GM21367 (cell line): ENCODE measurements around the gene JAGN1.
"Not testable (repeated sequence)": the region's sequence is repeated elsewhere in the genome, so short reads cannot be mapped to it uniquely, and the experiment has no call there.

Source experiments
- ATAC-seq: cut with Tn5 transposase; IDR thresholded peaks from one replicate; pipeline ENCODE4 v1.9.1; 2021; ENCODE audit not compliant: unreplicated experiment

The JAGN1 gene

DNA sequence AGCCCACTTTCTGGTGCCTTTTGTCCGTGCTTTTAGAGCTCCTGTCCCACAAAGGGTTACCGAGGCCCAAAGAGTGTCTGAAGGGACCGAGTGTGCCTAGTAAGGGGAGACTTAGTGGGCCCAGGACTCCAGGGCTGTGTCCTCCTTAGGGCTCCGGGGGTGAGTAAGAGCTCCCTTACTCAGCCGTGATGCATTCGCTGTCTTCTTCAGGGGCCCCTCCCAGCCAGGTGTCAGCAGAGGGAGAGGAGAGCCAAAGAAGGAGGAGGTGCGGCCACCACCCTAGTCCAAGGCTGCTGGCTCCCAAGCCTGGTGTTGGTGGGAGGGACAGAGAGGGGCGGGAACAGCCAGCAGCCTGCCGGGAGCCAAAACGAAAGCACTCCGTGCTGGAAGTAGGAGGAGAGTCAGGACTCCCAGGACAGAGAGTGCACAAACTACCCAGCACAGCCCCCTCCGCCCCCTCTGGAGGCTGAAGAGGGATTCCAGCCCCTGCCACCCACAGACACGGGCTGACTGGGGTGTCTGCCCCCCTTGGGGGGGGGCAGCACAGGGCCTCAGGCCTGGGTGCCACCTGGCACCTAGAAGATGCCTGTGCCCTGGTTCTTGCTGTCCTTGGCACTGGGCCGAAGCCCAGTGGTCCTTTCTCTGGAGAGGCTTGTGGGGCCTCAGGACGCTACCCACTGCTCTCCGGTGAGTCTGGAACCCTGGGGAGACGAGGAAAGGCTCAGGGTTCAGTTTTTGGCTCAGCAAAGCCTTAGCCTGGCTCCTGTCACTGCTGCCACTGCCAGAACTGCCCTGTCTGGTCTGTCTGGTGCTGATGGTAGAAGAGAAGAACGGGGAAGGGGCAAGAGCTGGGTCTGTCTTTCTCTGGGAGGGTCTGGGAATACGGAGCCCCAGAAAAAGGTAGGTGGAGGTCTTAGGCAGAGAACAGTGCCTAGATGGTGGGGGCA lies 26.6 kb downstream of the JAGN1 start, which contains the start of gene IL17RC:
IL17RC (plus strand) TSS at position 365 of the 947 bp plus-strand sequence; CDS start at position 583, 218 bp downstream.
- ATAC-seq = no peak

DNA sequence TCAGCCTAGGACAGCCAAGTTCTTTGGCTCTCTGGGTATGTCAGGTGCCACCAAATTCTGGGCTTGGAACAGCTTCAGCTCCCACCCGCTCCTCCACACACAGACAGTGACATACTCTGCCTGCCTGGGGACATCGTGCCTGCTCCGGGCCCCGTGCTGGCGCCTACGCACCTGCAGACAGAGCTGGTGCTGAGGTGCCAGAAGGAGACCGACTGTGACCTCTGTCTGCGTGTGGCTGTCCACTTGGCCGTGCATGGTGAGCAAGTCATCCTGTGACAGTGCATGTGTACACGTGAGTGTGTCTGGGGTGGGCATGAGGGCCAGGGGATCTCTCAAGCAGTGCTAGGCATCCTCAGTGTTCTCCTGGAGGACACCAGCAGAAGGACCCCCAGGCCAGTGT lies 27.4 kb downstream of the JAGN1 start:
- ATAC-seq = no peak

GRCh38 chr3:9918261-9919038 lies 28.0 kb downstream of the JAGN1 start:
- no peak for ATAC-seq

GRCh38 chr3:9928158-9928557 lies 37.7 kb downstream of the JAGN1 start:
- ATAC-seq = no peak

DNA sequence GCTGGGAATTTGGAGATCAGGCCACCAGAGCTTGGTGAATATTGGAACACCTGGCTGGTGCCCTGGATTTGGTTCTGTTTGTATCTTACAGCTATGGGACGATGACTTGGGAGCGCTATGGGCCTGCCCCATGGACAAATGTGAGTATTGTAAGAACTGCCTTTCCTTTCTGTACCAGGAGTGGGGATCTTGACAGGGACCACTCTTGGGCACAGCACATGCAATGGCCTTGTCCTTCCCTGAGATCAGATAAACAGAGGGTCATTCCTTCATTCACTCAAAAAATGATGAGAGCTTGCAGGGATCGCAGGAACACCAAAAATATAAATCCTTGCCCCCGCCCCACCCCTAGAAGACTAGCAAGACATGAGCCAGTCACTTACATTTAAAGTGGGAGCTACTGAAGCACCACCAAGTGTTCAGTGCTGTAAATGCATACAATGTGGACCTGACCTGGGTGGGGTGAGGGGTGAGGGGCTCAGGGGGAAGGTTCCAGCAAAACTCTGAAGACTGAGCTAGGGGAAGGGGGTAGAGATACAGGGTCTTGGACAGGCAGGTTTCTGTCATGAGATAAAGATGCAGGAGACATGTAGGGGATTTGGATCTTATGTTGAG lies 40.5 kb downstream of the JAGN1 start:
- no peak for ATAC-seq

DNA sequence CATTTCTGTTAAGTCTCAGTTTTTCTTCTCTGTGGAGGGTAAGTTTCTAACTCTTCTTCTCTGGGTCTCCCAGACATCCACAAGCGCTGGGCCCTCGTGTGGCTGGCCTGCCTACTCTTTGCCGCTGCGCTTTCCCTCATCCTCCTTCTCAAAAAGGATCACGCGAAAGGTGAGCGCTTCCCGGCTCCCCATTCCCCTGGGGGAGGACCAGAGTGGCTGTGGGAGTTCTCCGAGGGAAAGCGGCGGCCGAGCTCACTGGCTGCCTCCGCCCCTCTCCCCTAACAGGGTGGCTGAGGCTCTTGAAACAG lies 42.1 kb downstream of the JAGN1 start:
- ATAC-seq = no peak

DNA sequence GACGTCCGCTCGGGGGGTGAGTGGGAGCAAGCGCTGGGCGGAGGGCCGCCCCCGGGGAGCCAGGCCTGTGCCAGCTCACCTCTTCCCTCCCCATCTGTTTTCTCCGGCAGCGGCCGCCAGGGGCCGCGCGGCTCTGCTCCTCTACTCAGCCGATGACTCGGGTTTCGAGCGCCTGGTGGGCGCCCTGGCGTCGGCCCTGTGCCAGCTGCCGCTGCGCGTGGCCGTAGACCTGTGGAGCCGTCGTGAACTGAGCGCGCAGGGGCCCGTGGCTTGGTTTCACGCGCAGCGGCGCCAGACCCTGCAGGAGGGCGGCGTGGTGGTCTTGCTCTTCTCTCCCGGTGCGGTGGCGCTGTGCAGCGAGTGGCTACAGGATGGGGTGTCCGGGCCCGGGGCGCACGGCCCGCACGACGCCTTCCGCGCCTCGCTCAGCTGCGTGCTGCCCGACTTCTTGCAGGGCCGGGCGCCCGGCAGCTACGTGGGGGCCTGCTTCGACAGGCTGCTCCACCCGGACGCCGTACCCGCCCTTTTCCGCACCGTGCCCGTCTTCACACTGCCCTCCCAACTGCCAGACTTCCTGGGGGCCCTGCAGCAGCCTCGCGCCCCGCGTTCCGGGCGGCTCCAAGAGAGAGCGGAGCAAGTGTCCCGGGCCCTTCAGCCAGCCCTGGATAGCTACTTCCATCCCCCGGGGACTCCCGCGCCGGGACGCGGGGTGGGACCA lies 42.6 kb downstream of the JAGN1 start:
- ATAC-seq = peak; percentile 64

DNA sequence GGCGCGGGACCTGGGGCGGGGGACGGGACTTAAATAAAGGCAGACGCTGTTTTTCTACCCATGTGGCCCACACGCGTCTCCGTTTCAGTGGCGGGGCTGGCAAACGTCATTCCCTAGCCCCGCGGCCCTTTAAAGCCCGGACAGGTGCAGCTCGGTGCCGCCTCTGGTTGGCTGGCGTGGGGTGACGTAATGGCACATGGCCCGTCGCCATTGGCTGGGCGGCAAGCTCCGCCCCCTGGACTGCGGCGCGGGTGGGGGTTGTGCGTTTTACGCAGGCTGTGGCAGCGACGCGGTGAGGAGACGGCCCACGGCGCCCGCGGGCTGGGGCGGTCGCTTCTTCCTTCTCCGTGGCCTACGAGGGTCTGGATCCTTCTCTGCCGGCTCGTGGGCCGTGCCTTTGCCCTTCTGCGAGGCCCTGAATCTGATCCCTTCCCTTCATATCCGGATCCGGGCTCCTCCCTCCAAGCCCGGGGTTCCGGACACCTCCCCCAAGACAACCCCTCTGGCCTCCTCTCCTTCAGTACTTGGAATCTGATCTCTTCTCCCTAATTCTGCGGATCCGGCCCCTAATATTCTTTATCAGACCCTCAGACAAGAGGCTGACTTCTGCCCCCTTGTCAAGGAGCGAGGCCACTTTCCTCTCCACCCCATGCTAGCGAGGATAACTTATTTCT lies 43.3 kb downstream of the JAGN1 start, which contains the start of gene CRELD1:
CRELD1 (plus strand) TSS at position 274 of the 674 bp plus-strand sequence. CDS start 605 bp downstream, outside the sequence.
- peak; percentile 77 for ATAC-seq

DNA sequence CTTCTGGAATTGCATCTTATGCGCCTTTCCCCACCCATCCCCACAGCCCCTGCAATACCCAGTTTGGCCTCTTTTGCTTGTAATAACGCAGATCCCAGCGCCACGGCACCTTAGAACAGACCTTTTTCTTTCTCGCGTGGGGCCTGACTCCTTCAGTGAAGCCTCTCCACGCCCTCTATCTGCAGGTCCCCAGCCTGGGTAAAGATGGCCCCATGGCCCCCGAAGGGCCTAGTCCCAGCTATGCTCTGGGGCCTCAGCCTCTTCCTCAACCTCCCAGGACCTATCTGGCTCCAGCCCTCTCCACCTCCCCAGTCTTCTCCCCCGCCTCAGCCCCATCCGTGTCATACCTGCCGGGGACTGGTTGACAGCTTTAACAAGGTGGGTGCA lies 43.8 kb downstream of the JAGN1 start:
- no peak for ATAC-seq

GRCh38 chr3:9934993-9935392 lies 44.6 kb downstream of the JAGN1 start:
- no peak for ATAC-seq

DNA sequence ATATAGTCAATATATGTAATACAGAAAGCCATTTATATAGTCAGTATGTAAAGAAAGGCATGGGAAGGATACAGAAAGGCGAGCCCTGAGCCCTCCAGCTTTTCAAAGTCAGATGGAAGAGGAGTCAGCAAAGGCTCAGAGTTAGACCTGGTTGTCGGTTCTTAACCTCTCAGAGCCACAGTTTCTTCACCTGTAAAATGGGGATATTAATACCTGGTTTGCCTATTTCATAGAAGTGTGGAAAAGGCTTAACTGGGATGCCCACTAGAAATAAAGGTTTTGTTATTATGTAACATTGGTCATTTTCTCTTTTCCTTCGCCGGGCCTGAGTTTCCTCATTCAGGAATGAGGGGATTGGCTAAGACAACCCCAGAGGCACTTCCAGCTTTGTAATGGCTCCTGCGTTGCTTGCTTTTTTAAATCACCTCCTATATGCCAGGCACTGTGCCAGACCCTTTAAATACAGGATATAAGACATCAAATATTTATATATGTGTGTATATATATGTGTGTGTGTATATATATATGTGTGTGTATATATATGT lies 45.6 kb downstream of the JAGN1 start:
- ATAC-seq = no peak

- ATAC-seq = no peak
Measured at GRCh38 chr3:9937486-9938238, 47.3 kb downstream of the JAGN1 start.

- no peak for ATAC-seq
Measured at GRCh38 chr3:9938966-9939365, 48.6 kb downstream of the JAGN1 start.

DNA sequence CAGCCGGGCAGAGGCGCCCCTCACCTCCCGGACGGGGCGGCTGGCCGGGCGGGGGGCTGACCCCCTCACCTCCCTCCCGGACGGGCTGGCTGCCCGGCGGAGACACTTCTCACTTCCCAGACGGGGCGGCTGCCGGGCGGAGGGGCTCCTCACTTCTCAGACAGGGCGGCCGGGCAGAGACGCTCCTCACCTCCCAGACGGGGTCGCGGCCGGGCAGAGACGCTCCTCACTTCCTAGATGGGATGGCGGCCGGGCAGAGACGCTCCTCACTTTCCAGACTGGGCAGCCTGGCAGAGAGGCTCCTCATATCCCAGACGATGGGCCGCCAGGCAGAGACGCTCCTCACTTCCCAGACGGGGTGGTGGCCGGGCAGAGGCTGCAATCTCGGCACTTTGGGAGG lies 49.5 kb downstream of the JAGN1 start:
- ATAC-seq = not testable (repeated sequence)

DNA sequence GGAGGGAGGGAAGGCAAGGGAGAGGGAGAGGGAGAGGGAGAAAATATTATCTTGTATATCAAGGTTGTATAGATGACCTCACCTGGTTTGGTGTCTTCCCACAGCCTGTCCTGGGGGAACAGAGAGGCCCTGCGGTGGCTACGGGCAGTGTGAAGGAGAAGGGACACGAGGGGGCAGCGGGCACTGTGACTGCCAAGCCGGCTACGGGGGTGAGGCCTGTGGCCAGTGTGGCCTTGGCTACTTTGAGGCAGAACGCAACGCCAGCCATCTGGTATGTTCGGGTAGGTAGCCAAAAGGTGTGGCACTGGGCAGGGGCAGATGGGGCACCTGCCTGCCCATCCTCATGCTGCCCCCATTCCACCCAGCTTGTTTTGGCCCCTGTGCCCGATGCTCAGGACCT lies 50.3 kb downstream of the JAGN1 start:
- ATAC-seq = no peak

- ATAC-seq = no peak
Measured at GRCh38 chr3:9942164-9942563, 51.8 kb downstream of the JAGN1 start.

- no peak for ATAC-seq
Measured at GRCh38 chr3:9942934-9943690, 52.7 kb downstream of the JAGN1 start.
